Mammary epithelial cell (primary cell): Measurements from ENCODE around the gene DRC1.

ENCODE experiments used
- EZH2 ChIP-seq: IDR thresholded peaks from 2 replicates; pipeline ENCODE4 v1.6.1; 2012; ENCODE audit warnings: low read length, inconsistent platforms, borderline replicate concordance
- TF ChIP-seq, protein P1 (sequence below), 2 donors: IDR thresholded peaks in 1 of 2; conservative IDR thresholded peaks in 1 of 2; 2 replicates each; pipeline ENCODE4 v1.5.1; 2011 to 2012; ENCODE audit warnings: inconsistent platforms in 2 of 2, low read length in 2 of 2, mild to moderate bottlenecking in 2 of 2, control low read depth in 1 of 2, low read depth in 1 of 2; ENCODE audit not compliant: insufficient read depth in 1 of 2; ENCODE audit errors: extremely low read depth in 1 of 2

DNA sequence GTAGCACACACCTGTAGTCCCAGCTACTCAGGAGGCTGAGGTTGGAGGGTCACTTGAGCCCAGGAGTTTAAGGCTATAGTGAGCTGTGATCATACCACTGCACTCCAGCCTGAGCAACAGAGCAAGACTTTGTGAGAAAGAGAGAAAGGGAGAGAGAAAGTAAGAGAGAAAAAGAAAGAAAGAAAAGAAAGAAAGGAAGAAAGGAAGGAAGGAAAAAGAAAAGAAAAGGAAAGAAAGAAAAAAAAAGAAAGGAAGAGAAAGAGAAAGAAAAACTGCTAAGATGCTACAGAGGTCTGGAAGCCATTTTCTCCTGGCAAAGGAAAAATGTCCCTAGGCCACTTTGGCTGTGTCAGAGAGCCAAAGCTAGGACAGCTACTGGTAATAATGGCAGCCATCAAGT, 30.6 kb downstream of the DRC1 start:
- TF ChIP-seq, protein P1, sequence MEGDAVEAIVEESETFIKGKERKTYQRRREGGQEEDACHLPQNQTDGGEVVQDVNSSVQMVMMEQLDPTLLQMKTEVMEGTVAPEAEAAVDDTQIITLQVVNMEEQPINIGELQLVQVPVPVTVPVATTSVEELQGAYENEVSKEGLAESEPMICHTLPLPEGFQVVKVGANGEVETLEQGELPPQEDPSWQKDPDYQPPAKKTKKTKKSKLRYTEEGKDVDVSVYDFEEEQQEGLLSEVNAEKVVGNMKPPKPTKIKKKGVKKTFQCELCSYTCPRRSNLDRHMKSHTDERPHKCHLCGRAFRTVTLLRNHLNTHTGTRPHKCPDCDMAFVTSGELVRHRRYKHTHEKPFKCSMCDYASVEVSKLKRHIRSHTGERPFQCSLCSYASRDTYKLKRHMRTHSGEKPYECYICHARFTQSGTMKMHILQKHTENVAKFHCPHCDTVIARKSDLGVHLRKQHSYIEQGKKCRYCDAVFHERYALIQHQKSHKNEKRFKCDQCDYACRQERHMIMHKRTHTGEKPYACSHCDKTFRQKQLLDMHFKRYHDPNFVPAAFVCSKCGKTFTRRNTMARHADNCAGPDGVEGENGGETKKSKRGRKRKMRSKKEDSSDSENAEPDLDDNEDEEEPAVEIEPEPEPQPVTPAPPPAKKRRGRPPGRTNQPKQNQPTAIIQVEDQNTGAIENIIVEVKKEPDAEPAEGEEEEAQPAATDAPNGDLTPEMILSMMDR (conservative IDR thresholded peaks at IDR 0.05 in 1 of 2, IDR thresholded peaks at IDR 0.05 in 1 of 2; ENCODE audit: extremely low read depth in 1 of 2, insufficient read depth in 1 of 2, low read depth in 1 of 2, low read length in 2 of 2): no peak
- no peak for TF ChIP-seq EZH2
